ENCODE measurements around the gene COX10.
"Not testable (repeated sequence)": the region's sequence is repeated elsewhere in the genome, so short reads cannot be mapped to it uniquely, and the experiment has no call there.

COX10 gene

GRCh38 chr17:14211246-14211645 is 141.9 kb downstream of the COX10 start:
- FAIRE-seq: no peak

GRCh38 chr17:14211801-14212200 is 142.5 kb downstream of the COX10 start:
- no peak for FAIRE-seq

- no peak for FAIRE-seq
Observed at GRCh38 chr17:14212401-14212800, 143.1 kb downstream of the COX10 start.

- no peak for FAIRE-seq
Observed at GRCh38 chr17:14214271-14214670, 145.0 kb downstream of the COX10 start.

GRCh38 chr17:14222611-14223010 is 153.3 kb downstream of the COX10 start:
- no peak for FAIRE-seq

- no peak for FAIRE-seq
Observed at GRCh38 chr17:14225254-14225980, 156.1 kb downstream of the COX10 start.

GRCh38 chr17:14227052-14227451 is 157.7 kb downstream of the COX10 start:
- no peak for FAIRE-seq

- FAIRE-seq: no peak
Observed at GRCh38 chr17:14228903-14229302, 159.6 kb downstream of the COX10 start.

GRCh38 chr17:14231187-14231586 is 161.9 kb downstream of the COX10 start:
- FAIRE-seq: not testable (repeated sequence)

- FAIRE-seq: not testable (repeated sequence)
Observed at GRCh38 chr17:14235047-14235446, 165.7 kb downstream of the COX10 start.

GRCh38 chr17:14236032-14236431 is 166.7 kb downstream of the COX10 start:
- not testable (repeated sequence) for FAIRE-seq

GRCh38 chr17:14236762-14237161 is 167.5 kb downstream of the COX10 start, which contains the start of gene CDRT15:
Gene CDRT15 (minus strand): TSS chr17:14236862. CDS start chr17:14236833, 29 bp downstream.
- FAIRE-seq: not testable (repeated sequence)

GRCh38 chr17:14239271-14239670 is 170.0 kb downstream of the COX10 start:
- FAIRE-seq: not testable (repeated sequence)

GRCh38 chr17:14245002-14245401 is 175.7 kb downstream of the COX10 start:
- no peak for FAIRE-seq

GRCh38 chr17:14245629-14246028 is 176.3 kb downstream of the COX10 start:
- no peak for FAIRE-seq
